ENCODE measurements around the gene HLX.

The HLX gene

GRCh38 chr1:220900842-220901241 is 21.6 kb downstream of the HLX start:
- Histone ChIP-seq H3K27ac (no peak overlapping the region), H3K4me1 (ENCODE audit: control insufficient read depth in 1 of 2, insufficient read depth in 1 of 2, low read depth in 1 of 2, low read length in 1 of 2) (no peaks in the 10 kb centered on the region), H3K36me3 (no peaks in the 10 kb centered on the region), H3K4me3 (ENCODE audit: low read depth in 1 of 2, low read length in 1 of 2) (no peak overlapping the region), H3K9me3 (no peaks in the 10 kb centered on the region), H3K27me3 (peaks cover 6% of the 10 kb centered on the region)
- no peak for TF ChIP-seq CTCF (IDR thresholded peaks at IDR 0.05)

GRCh38 chr1:220901881-220902280 is 22.6 kb downstream of the HLX start:
- TF ChIP-seq CTCF (IDR thresholded peaks at IDR 0.05) = no peak
- no peaks in the 10 kb centered on the region for H3K9me3 ChIP-seq
- H3K27ac ChIP-seq = no peak overlapping the region
- no peaks in the 10 kb centered on the region for H3K36me3 ChIP-seq
- no peak overlapping the region for H3K4me3 ChIP-seq (ENCODE audit: low read depth in 1 of 2, low read length in 1 of 2)
- no peaks in the 10 kb centered on the region for H3K27me3 ChIP-seq
- H3K4me1 ChIP-seq (ENCODE audit: control insufficient read depth in 1 of 2, insufficient read depth in 1 of 2, low read depth in 1 of 2, low read length in 1 of 2) = no peaks in the 10 kb centered on the region

GRCh38 chr1:220902916-220903315 is 23.7 kb downstream of the HLX start:
- H3K9me3 ChIP-seq = no peaks in the 10 kb centered on the region
- no peak for TF ChIP-seq CTCF (IDR thresholded peaks at IDR 0.05)
- no peaks in the 10 kb centered on the region for H3K4me1 ChIP-seq (ENCODE audit: control insufficient read depth in 1 of 2, insufficient read depth in 1 of 2, low read depth in 1 of 2, low read length in 1 of 2)
- no peaks in the 10 kb centered on the region for H3K36me3 ChIP-seq
- H3K4me3 ChIP-seq (ENCODE audit: low read depth in 1 of 2, low read length in 1 of 2) = no peak overlapping the region
- H3K27me3 ChIP-seq = no peaks in the 10 kb centered on the region
- H3K27ac ChIP-seq = no peak overlapping the region

GRCh38 chr1:220904876-220905275 is 25.6 kb downstream of the HLX start:
- TF ChIP-seq CTCF (IDR thresholded peaks at IDR 0.05) = no peak
- Histone ChIP-seq H3K4me3 (ENCODE audit: low read depth in 1 of 2, low read length in 1 of 2) (no peak overlapping the region), H3K4me1 (ENCODE audit: control insufficient read depth in 1 of 2, insufficient read depth in 1 of 2, low read depth in 1 of 2, low read length in 1 of 2) (peaks cover 0 to 7% of the 10 kb centered on the region in 2 experiments), H3K9me3 (no peaks in the 10 kb centered on the region), H3K27me3 (no peaks in the 10 kb centered on the region), H3K27ac (no peak overlapping the region), H3K36me3 (no peaks in the 10 kb centered on the region)

- no peak overlapping the region for H3K4me3 ChIP-seq (ENCODE audit: low read depth in 1 of 2, low read length in 1 of 2)
- H3K27me3 ChIP-seq = no peaks in the 10 kb centered on the region
- no peak overlapping the region for H3K27ac ChIP-seq
- no peaks in the 10 kb centered on the region for H3K36me3 ChIP-seq
- TF ChIP-seq CTCF (IDR thresholded peaks at IDR 0.05) = no peak
- H3K9me3 ChIP-seq = no peaks in the 10 kb centered on the region
- H3K4me1 ChIP-seq (ENCODE audit: control insufficient read depth in 1 of 2, insufficient read depth in 1 of 2, low read depth in 1 of 2, low read length in 1 of 2) = peaks cover 0 to 7% of the 10 kb centered on the region in 2 experiments
Measured at GRCh38 chr1:220905650-220906560, 26.7 kb downstream of the HLX start.
